CD14-positive monocyte (primary cell): ENCODE data around the gene APBA2. TPM values are rescaled to one million over a fixed set of nuclear protein-coding genes. Genes with fewer than 3 reads are reported as not detected.
A peak's percentile ranks its signal among the peaks of the same experiment; 100 is the strongest.

Source experiments
- DNase-seq, 3 donors: peaks; one replicate each; pipeline ENCODE4 v3.0.0-alpha.2; 2011 to 2022
- H2AFZ ChIP-seq: 2 replicates; pipeline ENCODE4 v1.6.0; 2012; ENCODE audit warnings: mild to moderate bottlenecking, low read depth, low read length, inconsistent platforms; ENCODE audit not compliant: insufficient read depth, poor library complexity, severe bottlenecking
- H3K27ac ChIP-seq, 2 donors: 1 replicate in 1 of 2; 2 replicates in 1 of 2; pipeline ENCODE4 v1.5.1; 2012 to 2013; ENCODE audit warnings: low read length in 2 of 2, control low read depth in 1 of 2, inconsistent platforms in 1 of 2, low read depth in 1 of 2, mild to moderate bottlenecking in 1 of 2
- H3K27me3 ChIP-seq, 2 donors: one replicate each; pipeline versions ENCODE4 v1.6.0 to v1.6.1; 2011 to 2013; ENCODE audit warnings: low read length in 2 of 2; ENCODE audit not compliant: control insufficient read depth in 2 of 2, insufficient read depth in 2 of 2
- H3K36me3 ChIP-seq, 2 donors: replicated peaks in 1 of 2; 1 replicate in 1 of 2; 2 replicates in 1 of 2; pipeline versions ENCODE4 v1.5.1 to v1.6.1; 2012 to 2013; ENCODE audit warnings: low read length in 2 of 2, control low read depth in 1 of 2, inconsistent platforms in 1 of 2, mild to moderate bottlenecking in 1 of 2; ENCODE audit not compliant: insufficient read depth in 2 of 2, control insufficient read depth in 1 of 2
- H3K4me1 ChIP-seq, 2 donors: 1 replicate in 1 of 2; 2 replicates in 1 of 2; pipeline versions ENCODE4 v1.5.1 to v1.6.1; 2012 to 2013; ENCODE audit warnings: low read length in 2 of 2, control low read depth in 1 of 2, inconsistent platforms in 1 of 2, mild to moderate bottlenecking in 1 of 2, moderate library complexity in 1 of 2; ENCODE audit not compliant: insufficient read depth in 2 of 2, control insufficient read depth in 1 of 2
- H3K4me2 ChIP-seq: replicated peaks from 2 replicates; pipeline ENCODE3; 2012; ENCODE audit warnings: low read length, moderate library complexity, mild to moderate bottlenecking; ENCODE audit not compliant: poor library complexity, severe bottlenecking; ENCODE audit errors: extremely low read depth
- H3K4me3 ChIP-seq, 3 experiments: fragments of 200-600 bp in 1 of 3; sonication (generic) in 1 of 3; replicated peaks in 1 of 3; 1 replicate in 2 of 3; 2 replicates in 1 of 3; pipeline ENCODE4 v1.5.1; 2011 to 2013; ENCODE audit warnings: low read length in 3 of 3, mild to moderate bottlenecking in 3 of 3, control low read depth in 2 of 3, low read depth in 2 of 3, inconsistent platforms in 1 of 3, moderate library complexity in 1 of 3
- H3K79me2 ChIP-seq: 2 replicates; pipeline ENCODE4 v1.6.0; 2012; ENCODE audit warnings: mild to moderate bottlenecking, control low read depth, inconsistent platforms, low read length, moderate library complexity; ENCODE audit not compliant: insufficient read depth
- H3K9ac ChIP-seq: 2 replicates; pipeline ENCODE4 v1.6.0; 2017; ENCODE audit warnings: low read length, mild to moderate bottlenecking; ENCODE audit not compliant: insufficient read depth, poor library complexity, severe bottlenecking
- H3K9me3 ChIP-seq, 2 donors: replicated peaks in 1 of 2; 1 replicate in 1 of 2; 2 replicates in 1 of 2; pipeline versions ENCODE4 v1.5.1 to v1.6.1; 2012 to 2013; ENCODE audit warnings: low read length in 2 of 2, control low read depth in 1 of 2; ENCODE audit not compliant: control insufficient read depth in 1 of 2, insufficient read depth in 1 of 2
- H4K20me1 ChIP-seq: 2 replicates; pipeline ENCODE4 v1.6.0; 2012; ENCODE audit warnings: mild to moderate bottlenecking, low read length, control low read depth, moderate library complexity; ENCODE audit not compliant: insufficient read depth
- H3K27ac Mint-ChIP-seq, 7 donors: one replicate each; pipeline ENCODE4 v1.8.0; 2020; ENCODE audit warnings: mild to moderate bottlenecking in 7 of 7, mixed read lengths in 7 of 7, moderate library complexity in 6 of 7, inconsistent platforms in 2 of 7
- H3K27me3 Mint-ChIP-seq, 3 donors: one replicate each; pipeline ENCODE4 v1.8.0; 2021 to 2022; ENCODE audit warnings: low read depth in 3 of 3, mild to moderate bottlenecking in 3 of 3, mixed read lengths in 3 of 3, moderate library complexity in 3 of 3, inconsistent platforms in 1 of 3
- H3K36me3 Mint-ChIP-seq, 2 donors: one replicate each; pipeline ENCODE4 v1.8.0; 2020; ENCODE audit warnings: mixed read lengths in 2 of 2, inconsistent platforms in 1 of 2, mild to moderate bottlenecking in 1 of 2
- H3K4me1 Mint-ChIP-seq: one replicate; pipeline ENCODE4 v1.8.0; 2020; ENCODE audit warnings: mild to moderate bottlenecking, mixed read lengths
- H3K4me3 Mint-ChIP-seq, 2 donors: one replicate each; pipeline ENCODE4 v1.8.0; 2020; ENCODE audit warnings: mild to moderate bottlenecking in 2 of 2, mixed read lengths in 2 of 2, moderate library complexity in 1 of 2
- H3K9me3 Mint-ChIP-seq, 7 donors: one replicate each; pipeline ENCODE4 v1.8.0; 2020 to 2022; ENCODE audit warnings: mixed read lengths in 7 of 7, mild to moderate bottlenecking in 6 of 7, moderate library complexity in 6 of 7, inconsistent platforms in 2 of 7
- CTCF ChIP-seq: fragments of 200-600 bp; IDR thresholded peaks from one replicate; pipeline ENCODE4 v1.8.0; 2022; ENCODE audit warnings: antibody characterized with exemption, mild to moderate bottlenecking
- WGBS: methylation state at CpG from one replicate; pipeline ENCODE4 v1.1.5; 2013; ENCODE audit warnings: missing lambda C conversion rate; ENCODE audit not compliant: insufficient coverage; 5-methylcytosine and 5-hydroxymethylcytosine counted together
- intact Hi-C, 2 donors: fragments of 100-400 bp; cut with micrococcal nuclease; formaldehyde crosslinking; loops; one replicate each; pipeline versions ENCODE4 v1.15.0 to v1.15.1; 2023
- polyA plus RNA-seq, 3 donors: library from polyadenylated mRNA; depleted of rRNA in 1 of 3; unstranded in 2 of 3; stranded (reverse) in 1 of 3; fragments of 300-500 nt in 2 of 3; fragments of >200 nt in 1 of 3; fragmentation: Illumina TruSeq in 2 of 3; gene quantifications; 1 replicate in 2 of 3; 2 replicates in 1 of 3; pipeline ENCODE4 v1.2.3, GENCODE V29; 2012 to 2021

APBA2 gene
- polyA plus RNA-seq, 3 donors = 0.30 TPM; not detected in 2

GRCh38 chr15:28948036-28948435 is 62.3 kb downstream of the APBA2 start:
- no peaks in the 10 kb centered on the region for H3K4me1 ChIP-seq
- no peaks in the 10 kb centered on the region for H3K36me3 Mint-ChIP-seq
- no peak overlapping the region for H3K9ac ChIP-seq
- H3K9me3 Mint-ChIP-seq = peaks cover 2 to 14% (median 2%) of the 10 kb centered on the region in 7 donors
- H3K4me3 ChIP-seq = no peak overlapping the region
- H3K36me3 ChIP-seq = no peaks in the 10 kb centered on the region
- 90% methylated on average over 2 of the region's 2 CpGs for whole genome bisulfite sequencing
- no peak for TF ChIP-seq CTCF
- no peak overlapping the region for H3K27ac ChIP-seq
- no peaks in the 10 kb centered on the region for H4K20me1 ChIP-seq
- no peak overlapping the region for H2AFZ ChIP-seq
- no peak overlapping the region for H3K4me2 ChIP-seq
- no peak overlapping the region for H3K4me3 Mint-ChIP-seq
- H3K4me1 Mint-ChIP-seq = peaks cover 2% of the 10 kb centered on the region
- no peaks in the 10 kb centered on the region for H3K79me2 ChIP-seq
- DNase-seq = no peak
- peaks cover 0 to 4% of the 10 kb centered on the region in 2 donors for H3K9me3 ChIP-seq
- intact Hi-C loops = no loop called here
- H3K27me3 Mint-ChIP-seq = peaks cover 27 to 42% (median 31%) of the 10 kb centered on the region in 3 donors
- peaks cover 0 to 17% of the 10 kb centered on the region in 2 donors for H3K27me3 ChIP-seq
- peak overlapping the region in 1 of 7 donors; percentile 32 for H3K27ac Mint-ChIP-seq

GRCh38 chr15:28950916-28951315 is 65.1 kb downstream of the APBA2 start:
- Histone ChIP-seq H3K9me3 (no peaks in the 10 kb centered on the region), H2AFZ (no peak overlapping the region), H3K4me3 (no peak overlapping the region), H4K20me1 (no peaks in the 10 kb centered on the region), H3K27me3 (peaks cover 0 to 23% of the 10 kb centered on the region in 2 donors), H3K79me2 (no peaks in the 10 kb centered on the region), H3K4me1 (no peaks in the 10 kb centered on the region), H3K4me2 (no peak overlapping the region), H3K9ac (no peak overlapping the region), H3K27ac (no peak overlapping the region), H3K36me3 (no peaks in the 10 kb centered on the region)
- no CpG with 5 or more reads among the region's 2 CpGs for WGBS
- no peak overlapping the region for H3K27ac Mint-ChIP-seq
- H3K4me3 Mint-ChIP-seq = no peak overlapping the region
- peaks cover 26 to 46% (median 41%) of the 10 kb centered on the region in 3 donors for H3K27me3 Mint-ChIP-seq
- intact Hi-C loops = no loop called here
- H3K36me3 Mint-ChIP-seq = no peaks in the 10 kb centered on the region
- H3K9me3 Mint-ChIP-seq = peaks cover 0 to 2% (median 0%) of the 10 kb centered on the region in 7 donors
- H3K4me1 Mint-ChIP-seq = peaks cover 7% of the 10 kb centered on the region
- DNase-seq = no peak
- no peak for TF ChIP-seq CTCF
